GM18502 (cell line): ENCODE data around the gene SFN.
A peak's percentile ranks its signal among the peaks of the same experiment; 100 is the strongest.
"Not testable (repeated sequence)": the region's sequence is repeated elsewhere in the genome, so short reads cannot be mapped to it uniquely, and the experiment has no call there.

Source experiments
- ATAC-seq: cut with Tn5 transposase; IDR thresholded peaks from one replicate; pipeline ENCODE4 v1.9.1; 2021; ENCODE audit warnings: mild to moderate bottlenecking; ENCODE audit not compliant: unreplicated experiment, poor library complexity

Gene SFN

DNA sequence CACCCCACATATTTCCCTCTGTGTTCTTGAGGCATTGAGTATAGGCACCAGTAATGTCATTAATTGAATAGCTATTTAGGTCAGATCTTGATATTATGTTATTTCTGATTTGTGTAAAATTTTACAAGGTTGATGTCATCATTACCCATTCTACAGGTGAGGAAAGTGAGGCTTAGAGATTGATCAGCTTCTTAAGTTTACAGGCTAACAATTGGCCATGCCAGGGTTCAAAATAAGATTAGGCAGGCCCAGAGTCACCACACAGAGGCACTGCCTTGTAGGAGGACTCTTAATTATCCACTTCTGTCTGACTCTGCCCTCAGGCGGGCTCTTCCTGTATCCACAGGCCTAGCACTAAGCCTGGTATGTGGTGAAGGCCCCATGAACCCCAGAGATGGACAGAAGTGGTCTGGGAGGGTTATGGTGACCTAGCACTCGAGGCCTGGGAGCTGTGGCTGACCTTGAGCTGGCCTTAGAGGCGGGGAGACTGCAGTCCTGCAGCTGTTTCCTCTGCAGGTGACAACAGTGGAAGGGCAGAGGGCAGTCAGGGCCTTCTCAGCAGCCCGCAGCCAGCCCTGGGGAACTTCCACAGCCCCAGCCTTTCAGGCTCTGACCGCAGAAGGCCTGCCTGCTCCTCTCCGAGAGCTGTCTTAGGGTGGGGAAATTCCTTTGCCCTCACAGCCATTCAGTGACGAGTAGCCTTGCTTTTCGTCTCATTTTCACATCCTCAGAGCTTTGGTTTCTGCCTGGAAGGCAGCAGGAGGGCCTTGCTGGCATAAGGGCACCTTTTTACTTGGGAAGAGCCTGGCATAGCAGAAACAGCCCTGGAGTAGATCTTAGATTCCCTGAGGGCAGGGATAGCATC lies 24.2 kb upstream of the SFN start:
- peak; percentile 89 for ATAC-seq

GRCh38 chr1:26839339-26839722 lies 23.6 kb upstream of the SFN start:
- ATAC-seq = no peak

GRCh38 chr1:26839779-26840178 lies 23.2 kb upstream of the SFN start:
- ATAC-seq = no peak

DNA sequence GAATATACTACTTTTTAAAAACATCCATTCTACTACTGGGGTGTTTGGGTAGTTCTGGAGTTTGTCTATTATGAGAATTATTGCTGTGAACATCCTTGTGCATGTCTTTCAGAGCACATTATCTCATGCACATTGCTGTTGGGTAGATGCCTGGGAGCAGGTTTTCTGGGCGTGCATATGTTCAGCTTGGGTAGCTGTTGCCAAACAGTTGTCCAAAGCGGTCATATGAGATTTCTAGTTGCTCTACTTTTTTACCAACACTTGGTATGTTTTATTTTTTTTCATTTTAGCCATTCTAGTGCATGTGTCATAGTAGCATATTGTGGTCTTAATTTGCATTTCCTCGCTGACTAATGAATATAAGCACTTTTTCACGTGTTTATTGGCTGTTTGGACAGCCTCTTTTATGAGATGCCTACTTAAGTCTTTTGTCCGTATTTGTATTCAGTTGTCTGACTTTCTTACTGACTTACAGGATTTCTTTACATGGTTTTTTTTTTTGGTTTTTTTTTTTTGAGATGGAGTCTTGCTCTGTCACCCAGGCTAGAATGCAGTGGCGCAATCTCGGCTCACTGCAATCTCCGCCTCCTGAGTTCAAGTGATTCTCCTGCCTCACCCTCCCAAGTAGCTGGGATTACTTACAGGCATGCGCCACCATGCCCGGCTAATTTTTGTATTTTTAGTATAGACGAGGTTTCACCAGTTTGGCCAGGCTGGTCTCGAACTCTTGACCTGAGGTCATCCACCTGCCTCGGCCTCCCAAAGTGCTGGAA lies 18.3 kb upstream of the SFN start:
- ATAC-seq = no peak

DNA sequence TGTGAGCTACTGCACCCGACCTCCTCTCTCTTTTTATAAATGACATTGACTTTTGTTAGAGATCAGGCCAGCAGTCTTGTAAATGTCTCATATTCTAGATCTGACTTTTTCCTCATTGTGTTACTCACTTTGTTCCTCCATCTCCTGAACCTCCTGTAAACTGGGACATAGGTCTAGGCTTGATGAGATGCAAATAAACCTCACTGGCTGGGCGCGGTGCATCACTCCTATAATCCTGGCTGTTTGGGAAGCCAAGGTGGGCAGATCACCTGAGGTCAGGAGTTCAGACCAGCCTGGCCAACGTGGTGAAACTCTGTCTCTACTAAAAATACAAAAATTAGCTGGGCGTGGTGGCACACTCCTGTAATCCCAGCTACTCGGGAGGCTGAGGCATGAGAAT lies 15.1 kb upstream of the SFN start:
- not testable (repeated sequence) for ATAC-seq

DNA sequence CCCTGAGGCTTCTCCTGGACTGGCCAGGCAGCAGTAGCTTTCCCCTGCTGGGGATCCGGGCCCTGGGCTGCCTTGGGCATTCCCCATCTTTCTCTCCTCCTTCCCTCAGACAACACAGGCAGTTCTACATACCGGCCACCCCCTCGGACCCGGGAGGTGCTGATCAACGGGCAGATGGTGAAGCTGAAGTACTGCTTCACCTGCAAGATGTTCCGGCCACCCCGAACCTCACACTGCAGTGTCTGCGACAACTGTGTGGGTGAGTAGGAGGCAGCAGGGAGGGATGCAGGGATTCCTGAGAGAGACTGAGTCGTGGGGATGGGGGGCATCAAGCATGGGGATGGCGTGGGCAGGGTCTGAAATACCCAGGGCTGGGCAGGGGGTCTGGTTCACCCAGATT lies 14.4 kb upstream of the SFN start:
- ATAC-seq = no peak

- ATAC-seq = no peak
Observed at GRCh38 chr1:26848941-26849774, 13.8 kb upstream of the SFN start.

GRCh38 chr1:26851106-26851684 lies 11.8 kb upstream of the SFN start:
- no peak for ATAC-seq

DNA sequence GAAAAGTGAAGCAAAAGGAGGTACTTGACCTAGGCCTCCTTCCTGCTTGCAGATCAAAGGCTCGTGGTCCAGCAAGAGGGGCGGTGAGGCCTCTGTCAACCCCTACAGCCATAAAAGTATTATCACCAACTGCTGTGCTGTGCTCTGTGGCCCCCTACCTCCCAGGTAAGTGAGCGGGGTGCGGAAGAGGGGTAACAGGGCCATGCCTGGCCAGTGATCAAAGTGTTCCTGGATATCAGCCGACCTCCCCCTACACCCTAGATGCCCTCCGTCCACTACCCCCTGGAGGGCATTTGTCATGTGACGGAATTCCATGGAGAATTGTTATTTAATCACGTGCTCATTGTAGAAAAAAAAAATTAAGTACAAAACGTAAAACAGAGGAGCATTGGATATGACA lies 10.2 kb upstream of the SFN start:
- ATAC-seq = no peak

- no peak for ATAC-seq
Observed at GRCh38 chr1:26853156-26853555, 9.8 kb upstream of the SFN start.

- no peak for ATAC-seq
Observed at GRCh38 chr1:26853600-26853999, 9.3 kb upstream of the SFN start.

DNA sequence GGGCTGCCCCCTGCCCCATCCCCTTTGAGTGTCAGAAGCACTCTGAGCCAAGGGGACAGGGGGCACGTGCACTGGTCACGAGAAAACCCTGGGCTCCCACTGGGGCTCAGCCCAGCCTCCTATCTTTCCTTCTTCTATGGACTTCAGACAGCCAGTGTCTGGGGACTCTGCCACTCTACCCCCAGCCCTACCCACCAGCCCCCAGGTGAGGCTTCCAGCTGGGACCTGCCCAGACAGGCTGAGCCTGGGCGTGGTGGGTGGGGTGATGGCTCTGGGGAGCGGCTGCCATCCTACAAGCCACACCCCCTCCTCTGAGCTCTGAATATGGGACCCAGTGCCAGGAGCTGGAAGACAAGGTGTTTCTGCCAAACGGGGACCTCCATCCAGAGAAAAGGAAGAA lies 8.0 kb upstream of the SFN start:
- ATAC-seq = no peak

- ATAC-seq = no peak
Observed at GRCh38 chr1:26855636-26856035, 7.3 kb upstream of the SFN start.

DNA sequence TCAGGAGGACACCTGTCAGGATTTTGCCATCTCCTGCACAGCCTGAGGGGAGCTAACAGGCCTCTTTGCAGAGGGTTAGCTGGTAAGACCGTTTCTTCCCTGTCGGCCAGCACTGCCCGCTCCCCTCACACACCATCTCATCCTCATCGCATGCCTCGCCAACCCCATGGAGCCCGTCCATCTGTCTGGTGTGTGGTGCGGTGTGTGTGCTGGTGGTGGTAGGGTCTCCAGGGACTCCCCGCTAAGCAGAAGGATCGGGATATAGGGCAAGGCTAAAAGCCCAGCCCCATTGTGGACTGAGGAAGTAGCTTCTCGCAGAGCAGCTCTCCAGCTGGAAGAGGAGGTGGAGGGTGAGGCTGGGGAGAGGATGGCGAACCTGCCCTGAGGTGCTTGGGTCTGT lies 6.8 kb upstream of the SFN start:
- no peak for ATAC-seq

GRCh38 chr1:26856604-26857469 lies 6.1 kb upstream of the SFN start:
- no peak for ATAC-seq

GRCh38 chr1:26857473-26858060 lies 5.4 kb upstream of the SFN start:
- no peak for ATAC-seq

- ATAC-seq = no peak
Observed at GRCh38 chr1:26858160-26858559, 4.8 kb upstream of the SFN start.

- ATAC-seq = no peak
Observed at GRCh38 chr1:26858891-26859640, 3.9 kb upstream of the SFN start.
